Activated T-helper 1 cell treated with anti-CD3 and anti-CD28 coated beads, Interleukin-12 subunit alpha, Interleukin-12 subunit beta, Interleukin-2, Interleukin-4 antibody, amounts not matched to agents 30 ng/mL and 10 ng/mL and 1 ng/mL, durations not matched to agents 14 hours and 24 hours and 36 hours (primary cell): ENCODE measurements around the gene CEMP1. TPM values are rescaled to one million over a fixed set of nuclear protein-coding genes. Genes with fewer than 3 reads are reported as not detected.
"Not testable (repeated sequence)": the region's sequence is repeated elsewhere in the genome, so short reads cannot be mapped to it uniquely, and the experiment has no call there.

Experiments
- DNase-seq: peaks from one replicate; pipeline ENCODE4 v3.0.0; 2021; ENCODE audit warnings: low spot score
- H3K27ac Mint-ChIP-seq: one replicate; pipeline ENCODE4 v1.8.0; 2021; ENCODE audit warnings: mild to moderate bottlenecking, mixed read lengths
- H3K27me3 Mint-ChIP-seq: one replicate; pipeline ENCODE4 v1.8.0; 2022; ENCODE audit warnings: mild to moderate bottlenecking, moderate library complexity, mixed read lengths; ENCODE audit not compliant: insufficient read depth
- H3K36me3 Mint-ChIP-seq: one replicate; pipeline ENCODE4 v1.8.0; 2021; ENCODE audit warnings: low read depth, mixed read lengths
- H3K4me1 Mint-ChIP-seq: one replicate; pipeline ENCODE4 v1.8.0; 2021; ENCODE audit warnings: low read depth, mixed read lengths
- H3K4me3 Mint-ChIP-seq: one replicate; pipeline ENCODE4 v1.8.0; 2021; ENCODE audit warnings: mild to moderate bottlenecking, moderate library complexity, mixed read lengths
- H3K9me3 Mint-ChIP-seq: one replicate; pipeline ENCODE4 v1.8.0; 2021; ENCODE audit warnings: mixed read lengths
- intact Hi-C: fragments of 100-400 bp; cut with micrococcal nuclease; formaldehyde crosslinking; loops from one replicate; pipeline ENCODE4 v1.15.1; 2024
- total RNA-seq: library from RNA; stranded (reverse); gene quantifications from 2 replicates; pipeline ENCODE4 v1.2.3, GENCODE V29; 2022

Gene CEMP1
- total RNA-seq, 1 donor from 2014 or later = 0.23 TPM

DNA sequence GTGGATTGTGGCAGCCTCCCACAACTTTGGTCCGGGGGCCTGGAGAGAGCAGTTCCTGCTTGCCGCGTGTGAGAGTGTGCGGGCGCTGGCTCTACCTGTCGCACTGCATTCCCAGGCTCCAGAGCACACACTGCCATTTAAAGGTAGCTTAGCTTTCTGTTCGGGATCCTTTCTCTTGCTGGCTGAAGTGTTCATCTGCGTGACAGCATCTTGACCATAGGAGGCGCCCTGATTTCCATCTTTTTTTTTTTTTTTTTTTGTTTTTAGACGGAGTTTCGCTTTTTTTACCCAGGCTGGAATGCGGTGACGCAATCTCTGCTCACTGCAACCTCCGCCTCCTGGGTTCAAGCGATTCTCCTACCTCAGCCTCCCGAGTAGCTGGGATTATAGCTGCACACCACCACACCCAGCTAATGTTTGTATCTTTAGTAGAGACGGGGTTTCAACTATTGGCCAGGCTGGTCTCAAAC is 20.2 kb upstream of the CEMP1 start:
- H3K4me3 Mint-ChIP-seq, H3K4me1 Mint-ChIP-seq, DNase-seq, H3K27ac Mint-ChIP-seq, H3K9me3 Mint-ChIP-seq, H3K27me3 Mint-ChIP-seq, intact Hi-C loops, H3K36me3 Mint-ChIP-seq: not testable (repeated sequence)

- H3K9me3 Mint-ChIP-seq, H3K27me3 Mint-ChIP-seq, intact Hi-C loops, H3K4me3 Mint-ChIP-seq, H3K4me1 Mint-ChIP-seq, DNase-seq, H3K36me3 Mint-ChIP-seq, H3K27ac Mint-ChIP-seq: not testable (repeated sequence)
Measured at GRCh38 chr16:2550283-2550878, 19.2 kb upstream of the CEMP1 start.

- intact Hi-C loops = not testable (repeated sequence)
Measured at GRCh38 chr16:2543771-2544170, 12.6 kb upstream of the CEMP1 start.

GRCh38 chr16:2541409-2541808 is 10.2 kb upstream of the CEMP1 start:
- H3K27ac Mint-ChIP-seq, H3K27me3 Mint-ChIP-seq, intact Hi-C loops, H3K4me3 Mint-ChIP-seq, H3K9me3 Mint-ChIP-seq, DNase-seq: not testable (repeated sequence)
- Mint-ChIP-seq H3K36me3 (peaks cover 11% of the 10 kb centered on the region), H3K4me1 (peaks cover 33% of the 10 kb centered on the region)

More at GRCh38 chr16:2543771-2544170, 12.6 kb upstream of the CEMP1 start:
- not testable (repeated sequence) for H3K36me3 Mint-ChIP-seq, H3K9me3 Mint-ChIP-seq, H3K27me3 Mint-ChIP-seq, H3K4me3 Mint-ChIP-seq, H3K27ac Mint-ChIP-seq, DNase-seq
- H3K4me1 Mint-ChIP-seq = peaks cover 25% of the 10 kb centered on the region

- H3K36me3 Mint-ChIP-seq = peaks cover 11% of the 10 kb centered on the region
- H3K9me3 Mint-ChIP-seq, H3K4me3 Mint-ChIP-seq, intact Hi-C loops, DNase-seq, H3K27me3 Mint-ChIP-seq: not testable (repeated sequence)
- peaks cover 33% of the 10 kb centered on the region for H3K4me1 Mint-ChIP-seq
- peak overlapping the region; percentile 76 for H3K27ac Mint-ChIP-seq
Measured at GRCh38 chr16:2540912-2541311, 9.7 kb upstream of the CEMP1 start.

DNA sequence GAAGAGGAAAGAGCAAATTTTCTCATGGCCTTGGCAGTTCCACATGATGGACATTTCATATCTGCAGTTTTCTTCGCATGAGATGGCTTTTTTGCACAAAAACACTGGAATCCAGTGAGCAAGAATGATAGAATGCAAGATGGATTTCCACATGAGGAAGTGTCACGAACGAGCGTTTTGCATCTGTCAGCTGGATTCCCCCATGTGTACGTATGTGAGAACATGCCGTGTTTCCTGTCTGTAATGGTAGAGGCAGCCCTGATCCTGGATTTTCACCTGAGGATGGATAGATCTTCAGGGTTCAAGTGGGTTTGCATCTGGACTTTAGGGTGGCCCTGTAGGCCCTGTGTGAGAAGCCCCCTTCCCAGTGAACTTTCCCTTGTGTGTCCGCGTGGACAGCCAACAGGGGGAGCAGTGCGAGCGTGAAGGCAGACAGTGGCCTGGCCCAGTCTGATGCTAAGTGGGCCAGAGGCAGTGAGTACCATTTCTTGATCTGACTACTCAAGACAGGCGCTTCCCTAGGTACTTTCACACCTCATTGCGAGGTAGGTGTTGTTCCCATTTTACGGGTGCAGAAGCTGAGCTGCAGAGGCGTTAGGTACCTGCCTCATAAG is 8.7 kb upstream of the CEMP1 start:
- intact Hi-C loops = loop anchor here (10.0 kb wide), 2 partner anchors 755 to 865 kb away; partner anchors contain the start of genes NUBP2, SPSB3, ZNF174 and ZSCAN32
- H3K27me3 Mint-ChIP-seq, DNase-seq, H3K27ac Mint-ChIP-seq, H3K36me3 Mint-ChIP-seq, H3K9me3 Mint-ChIP-seq: not testable (repeated sequence)
- peaks cover 33% of the 10 kb centered on the region for H3K4me1 Mint-ChIP-seq
- H3K4me3 Mint-ChIP-seq = peak overlapping the region; percentile 88

DNA sequence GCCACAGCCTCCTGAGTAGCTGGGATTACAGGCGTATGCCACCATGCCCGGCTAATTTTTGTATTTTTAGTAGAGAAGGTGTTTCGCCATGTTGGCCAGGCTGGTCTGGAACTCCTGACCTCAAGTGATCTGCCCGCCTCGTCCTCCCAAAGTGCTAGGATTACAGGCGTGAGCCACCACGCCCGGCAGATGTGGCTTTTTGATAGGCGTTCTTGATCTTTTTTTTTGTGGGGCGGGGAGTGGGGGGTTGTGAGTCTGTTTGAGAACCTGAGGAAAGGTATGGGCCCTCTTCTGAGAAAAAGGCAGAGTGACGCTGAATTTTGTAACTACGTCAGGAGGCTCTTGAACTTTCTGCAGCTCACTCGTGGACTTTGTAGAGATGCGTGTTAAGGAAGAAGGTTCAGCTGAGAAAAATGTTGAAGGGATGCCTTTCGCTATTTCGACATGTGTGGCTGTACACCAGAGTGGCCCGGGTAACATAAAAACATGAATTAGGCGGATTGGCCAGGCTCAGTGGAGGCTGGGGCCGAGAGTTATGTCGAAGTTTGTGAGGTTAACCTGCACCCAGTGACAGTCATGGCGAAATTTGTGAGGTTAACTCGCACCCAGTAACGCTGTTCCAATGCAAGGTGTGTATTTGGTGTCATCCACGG is 8.1 kb upstream of the CEMP1 start:
- H3K4me1 Mint-ChIP-seq = peaks cover 33% of the 10 kb centered on the region
- H3K4me3 Mint-ChIP-seq = peak overlapping the region; percentile 88
- intact Hi-C loops = loop anchor here (10.0 kb wide), 2 partner anchors 755 to 865 kb away; partner anchors contain the start of genes NUBP2, SPSB3, ZNF174 and ZSCAN32
- not testable (repeated sequence) for H3K9me3 Mint-ChIP-seq, H3K27me3 Mint-ChIP-seq, DNase-seq, H3K36me3 Mint-ChIP-seq
- peak overlapping the region; percentile 41 for H3K27ac Mint-ChIP-seq

GRCh38 chr16:2537451-2538379 is 6.5 kb upstream of the CEMP1 start, which contains the start of gene PDPK1:
PDPK1 (plus strand) TSS chr16:2538021; CDS start chr16:2538113, 92 bp downstream.
- Mint-ChIP-seq H3K36me3 (peaks cover 8% of the 10 kb centered on the region), H3K4me3 (peak within 1 kb of the TSS; percentile 88)

GRCh38 chr16:2535625-2536013 is 4.4 kb upstream of the CEMP1 start:
- Mint-ChIP-seq H3K36me3 (peaks cover 4% of the 10 kb centered on the region), H3K9me3 (no peaks in the 10 kb centered on the region), H3K4me1 (peaks cover 33% of the 10 kb centered on the region), H3K4me3 (no peak overlapping the region), H3K27ac (no peak overlapping the region), H3K27me3 (no peaks in the 10 kb centered on the region)
- no peak for DNase-seq
- intact Hi-C loops = loop anchor here (2.0 to 10.0 kb wide), 4 partner anchors 23 to 869 kb away; partner anchors contain the start of genes ATP6V0C, NUBP2, SPSB3 and ZNF174

More at GRCh38 chr16:2537451-2538379, 6.5 kb upstream of the CEMP1 start, which contains the start of gene PDPK1:
- peaks cover 37% of the 10 kb centered on the region for H3K4me1 Mint-ChIP-seq
- peak within 1 kb of the TSS; percentile 88 for H3K27ac Mint-ChIP-seq
- DNase-seq = peak; percentile 95
- no peaks in the 10 kb centered on the region for H3K9me3 Mint-ChIP-seq
- H3K27me3 Mint-ChIP-seq = no peaks in the 10 kb centered on the region
- intact Hi-C loops = loop anchor here (2.0 to 10.0 kb wide), 4 partner anchors 25 to 867 kb away; partner anchors contain the start of genes ATP6V0C, NUBP2, SPSB3 and ZNF174

DNA sequence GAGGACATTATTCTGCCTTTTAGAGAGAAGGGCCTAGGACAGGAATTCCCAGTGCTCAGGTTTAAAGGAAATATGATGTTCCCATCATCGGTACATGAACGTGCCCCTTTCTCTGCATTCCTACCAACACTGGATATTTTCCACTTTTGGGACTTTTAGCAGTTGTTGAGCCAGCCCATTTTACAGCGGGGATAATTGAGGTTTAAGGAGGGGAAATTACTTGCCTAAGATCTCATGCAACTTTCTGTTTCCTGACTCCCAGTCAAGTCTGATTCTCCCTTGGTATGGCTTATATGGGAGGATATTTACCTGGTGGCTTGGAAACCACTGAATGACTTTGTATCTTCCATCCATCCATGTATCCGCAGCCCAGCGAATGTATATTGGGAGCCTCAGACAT is 3.1 kb upstream of the CEMP1 start:
- H3K4me1 Mint-ChIP-seq = peaks cover 21% of the 10 kb centered on the region
- H3K27me3 Mint-ChIP-seq, DNase-seq, H3K9me3 Mint-ChIP-seq, H3K36me3 Mint-ChIP-seq: not testable (repeated sequence)
- peak overlapping the region; percentile 73 for H3K4me3 Mint-ChIP-seq
- intact Hi-C loops = loop anchor here (5.0 to 10.0 kb wide), 3 partner anchors 267 to 870 kb away; partner anchors contain the start of genes NUBP2, RNPS1, SPSB3 and ZNF174
- H3K27ac Mint-ChIP-seq = peak overlapping the region; percentile 66

- intact Hi-C loops = loop anchor here (2.0 to 10.0 kb wide), 5 partner anchors 59 to 921 kb away; partner anchors contain the start of genes CRAMP1, IFT140, NUBP2 and RNPS1
- DNase-seq = no peak
- no peaks in the 10 kb centered on the region for H3K9me3 Mint-ChIP-seq
- H3K27ac Mint-ChIP-seq = peak overlapping the region; percentile 66
- H3K27me3 Mint-ChIP-seq = no peaks in the 10 kb centered on the region
- H3K4me1 Mint-ChIP-seq = peaks cover 18% of the 10 kb centered on the region
- peaks cover 4% of the 10 kb centered on the region for H3K36me3 Mint-ChIP-seq
- H3K4me3 Mint-ChIP-seq = peak overlapping the region; percentile 73
Measured at GRCh38 chr16:2533912-2534311, 2.7 kb upstream of the CEMP1 start.
